Mesodermal cell (in vitro differentiated cells): Measurements from ENCODE around the gene THPO.

Experiments used
- H3K27ac ChIP-seq: 2 replicates; pipeline ENCODE4 v1.7.0; 2013; ENCODE audit warnings: mild to moderate bottlenecking, low read depth, low read length, moderate library complexity; ENCODE audit not compliant: severe bottlenecking
- H3K36me3 ChIP-seq: 2 replicates; pipeline ENCODE4 v1.7.1; 2013; ENCODE audit warnings: mild to moderate bottlenecking, low read length, moderate library complexity; ENCODE audit not compliant: control insufficient read depth, insufficient read depth
- H3K4me1 ChIP-seq: one replicate; pipeline ENCODE4 v1.7.1; 2013; ENCODE audit warnings: mild to moderate bottlenecking, low read length; ENCODE audit not compliant: insufficient read depth, control insufficient read depth, poor library complexity, severe bottlenecking
- H3K4me3 ChIP-seq: 2 replicates; pipeline ENCODE4 v1.7.0; 2013; ENCODE audit warnings: low read length, control low read depth, mild to moderate bottlenecking; ENCODE audit not compliant: insufficient read depth, poor library complexity, severe bottlenecking; ENCODE audit errors: extremely low read depth
- H3K9me3 ChIP-seq: 2 replicates; pipeline ENCODE4 v1.7.1; 2013; ENCODE audit warnings: mild to moderate bottlenecking, low read length, moderate library complexity; ENCODE audit not compliant: control insufficient read depth
- WGBS, 2 experiments: methylation state at CpG; one replicate each; pipeline ENCODE4 v1.1.5; 2013; ENCODE audit warnings: missing lambda C conversion rate in 2 of 2; ENCODE audit not compliant: insufficient coverage in 2 of 2; 5-methylcytosine and 5-hydroxymethylcytosine counted together

THPO gene

GRCh38 chr3:184405075-184406030 is 27.3 kb upstream of the THPO start:
- Histone ChIP-seq H3K4me1 (no peaks in the 10 kb centered on the region), H3K9me3 (no peaks in the 10 kb centered on the region), H3K27ac (no peak overlapping the region), H3K4me3 (no peak overlapping the region), H3K36me3 (no peaks in the 10 kb centered on the region)
- 83 to 98% methylated on average over 8 to 14 of the region's 20 CpGs for WGBS, 2 experiments

GRCh38 chr3:184399410-184399809 is 21.4 kb upstream of the THPO start:
- WGBS, 2 experiments: 6% methylated on average over 6 of the region's 9 CpGs; no CpG with 5 or more reads in 1 of the 2 experiments
- no peaks in the 10 kb centered on the region for H3K36me3 ChIP-seq
- no peaks in the 10 kb centered on the region for H3K9me3 ChIP-seq
- no peak overlapping the region for H3K27ac ChIP-seq
- no peaks in the 10 kb centered on the region for H3K4me1 ChIP-seq
- no peak overlapping the region for H3K4me3 ChIP-seq

- WGBS, 2 experiments: 100% methylated on average over 3 to 4 of the region's 5 CpGs
- Histone ChIP-seq H3K36me3 (no peaks in the 10 kb centered on the region), H3K9me3 (no peaks in the 10 kb centered on the region), H3K4me3 (no peak overlapping the region), H3K27ac (no peak overlapping the region), H3K4me1 (no peaks in the 10 kb centered on the region)
These were observed 17.3 kb upstream of the THPO start for GRCh38 chr3:184395320-184395660.

GRCh38 chr3:184391266-184391665 is 13.3 kb upstream of the THPO start:
- H3K9me3 ChIP-seq: no peaks in the 10 kb centered on the region
- no peaks in the 10 kb centered on the region for H3K36me3 ChIP-seq
- no peak overlapping the region for H3K27ac ChIP-seq
- no peaks in the 10 kb centered on the region for H3K4me1 ChIP-seq
- WGBS, 2 experiments: 89 to 97% methylated on average over 3 of the region's 3 CpGs
- H3K4me3 ChIP-seq: no peak overlapping the region

- Histone ChIP-seq H3K4me1 (no peaks in the 10 kb centered on the region), H3K4me3 (no peak overlapping the region), H3K36me3 (no peaks in the 10 kb centered on the region), H3K9me3 (no peaks in the 10 kb centered on the region), H3K27ac (no peak overlapping the region)
- 85 to 95% methylated on average over 4 of the region's 5 CpGs for WGBS, 2 experiments
These were observed 12.0 kb upstream of the THPO start for GRCh38 chr3:184389935-184390528.

- no peaks in the 10 kb centered on the region for H3K9me3 ChIP-seq
- H3K4me3 ChIP-seq: no peak overlapping the region
- H3K4me1 ChIP-seq: no peaks in the 10 kb centered on the region
- WGBS, 2 experiments: 48% methylated on average over 2 of the region's 5 CpGs; no CpG with 5 or more reads in 1 of the 2 experiments
- no peak overlapping the region for H3K27ac ChIP-seq
- no peaks in the 10 kb centered on the region for H3K36me3 ChIP-seq
These were observed 11.4 kb upstream of the THPO start for GRCh38 chr3:184389384-184389783.

- H3K4me1 ChIP-seq: no peaks in the 10 kb centered on the region
- no peak overlapping the region for H3K27ac ChIP-seq
- no peaks in the 10 kb centered on the region for H3K9me3 ChIP-seq
- H3K4me3 ChIP-seq: no peak overlapping the region
- WGBS, 2 experiments: 83 to 91% methylated on average over 8 of the region's 8 CpGs
- H3K36me3 ChIP-seq: no peaks in the 10 kb centered on the region
These were observed 10.9 kb upstream of the THPO start for GRCh38 chr3:184388936-184389230.

- Histone ChIP-seq H3K9me3 (no peaks in the 10 kb centered on the region), H3K4me1 (no peaks in the 10 kb centered on the region), H3K27ac (no peak overlapping the region), H3K36me3 (no peaks in the 10 kb centered on the region), H3K4me3 (no peak overlapping the region)
- 86% methylated on average over 7 of the region's 8 CpGs for WGBS, 2 experiments
These were observed 10.3 kb upstream of the THPO start for GRCh38 chr3:184388164-184388935.

- Histone ChIP-seq H3K27ac (no peak overlapping the region), H3K36me3 (no peaks in the 10 kb centered on the region), H3K4me3 (no peak overlapping the region), H3K4me1 (no peaks in the 10 kb centered on the region), H3K9me3 (no peaks in the 10 kb centered on the region)
- WGBS, 2 experiments: 90 to 92% methylated on average over 6 to 12 of the region's 12 CpGs
These were observed 9.2 kb upstream of the THPO start for GRCh38 chr3:184387174-184387714.

GRCh38 chr3:184386047-184386806 is 8.2 kb upstream of the THPO start:
- Histone ChIP-seq H3K4me1 (peaks cover 1% of the 10 kb centered on the region), H3K9me3 (no peaks in the 10 kb centered on the region), H3K4me3 (no peak overlapping the region), H3K36me3 (no peaks in the 10 kb centered on the region), H3K27ac (no peak overlapping the region)
- 93 to 94% methylated on average over 31 to 37 of the region's 37 CpGs for WGBS, 2 experiments
